ENCODE results near the gene DNAH5.

Gene DNAH5

DNA sequence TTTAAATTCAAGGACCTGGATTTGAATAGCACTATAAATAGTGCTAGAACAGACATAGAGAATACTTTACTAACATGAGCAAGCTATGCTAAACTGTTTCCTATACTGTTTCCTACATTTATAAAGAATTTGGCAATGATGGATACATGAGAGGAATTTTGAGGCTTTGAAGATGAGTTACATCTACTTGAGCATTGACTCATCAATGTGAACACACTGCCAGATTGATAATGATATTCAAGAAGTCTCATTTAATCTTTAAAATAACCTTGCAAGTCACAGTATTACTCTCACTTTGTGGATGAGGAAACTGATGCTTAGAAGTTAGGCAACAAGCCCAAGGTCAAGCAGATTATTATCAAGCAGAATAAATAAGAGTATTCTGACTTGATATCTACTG is 281.9 kb downstream of the DNAH5 start:
- Histone ChIP-seq H3K36me3 (no peaks in the 10 kb centered on the region), H3K4me1 (ENCODE audit: control insufficient read depth in 1 of 2, insufficient read depth in 1 of 2, low read depth in 1 of 2, low read length in 1 of 2) (no peaks in the 10 kb centered on the region), H3K9me3 (no peaks in the 10 kb centered on the region), H3K27ac (no peak overlapping the region), H3K4me3 (ENCODE audit: low read depth in 1 of 2, low read length in 1 of 2) (no peak overlapping the region), H3K27me3 (no peaks in the 10 kb centered on the region)
- no peak for TF ChIP-seq CTCF (IDR thresholded peaks at IDR 0.05)

DNA sequence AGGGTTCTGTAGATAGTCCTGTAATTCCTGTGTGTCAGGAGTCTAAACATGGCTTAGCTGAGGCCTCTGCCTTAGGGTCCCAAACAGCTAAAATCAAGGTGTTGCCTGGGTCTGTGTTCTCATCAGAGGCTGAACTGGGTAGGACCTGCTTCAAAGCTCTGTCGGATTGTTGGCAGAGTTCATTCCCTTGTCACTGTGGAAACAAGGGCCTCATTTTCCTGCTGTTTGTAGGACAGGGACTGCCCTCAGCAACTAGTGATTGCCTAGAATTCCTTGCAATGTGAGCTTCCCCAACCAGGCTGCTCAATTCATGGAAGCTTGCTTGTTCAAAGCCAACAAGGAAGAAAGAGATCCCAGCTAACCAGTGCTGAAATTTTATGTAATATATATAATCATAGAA is 283.2 kb downstream of the DNAH5 start:
- TF ChIP-seq CTCF (IDR thresholded peaks at IDR 0.05) = no peak
- H3K27me3 ChIP-seq = no peaks in the 10 kb centered on the region
- H3K4me3 ChIP-seq (ENCODE audit: low read depth in 1 of 2, low read length in 1 of 2) = no peak overlapping the region
- H3K36me3 ChIP-seq = no peaks in the 10 kb centered on the region
- H3K27ac ChIP-seq = no peak overlapping the region
- H3K4me1 ChIP-seq (ENCODE audit: control insufficient read depth in 1 of 2, insufficient read depth in 1 of 2, low read depth in 1 of 2, low read length in 1 of 2) = no peaks in the 10 kb centered on the region
- H3K9me3 ChIP-seq = no peaks in the 10 kb centered on the region

GRCh38 chr5:13660072-13660471 is 284.4 kb downstream of the DNAH5 start:
- Histone ChIP-seq H3K27ac (no peak overlapping the region), H3K4me1 (ENCODE audit: control insufficient read depth in 1 of 2, insufficient read depth in 1 of 2, low read depth in 1 of 2, low read length in 1 of 2) (no peaks in the 10 kb centered on the region)
- no peak for TF ChIP-seq CTCF (IDR thresholded peaks at IDR 0.05)

DNA sequence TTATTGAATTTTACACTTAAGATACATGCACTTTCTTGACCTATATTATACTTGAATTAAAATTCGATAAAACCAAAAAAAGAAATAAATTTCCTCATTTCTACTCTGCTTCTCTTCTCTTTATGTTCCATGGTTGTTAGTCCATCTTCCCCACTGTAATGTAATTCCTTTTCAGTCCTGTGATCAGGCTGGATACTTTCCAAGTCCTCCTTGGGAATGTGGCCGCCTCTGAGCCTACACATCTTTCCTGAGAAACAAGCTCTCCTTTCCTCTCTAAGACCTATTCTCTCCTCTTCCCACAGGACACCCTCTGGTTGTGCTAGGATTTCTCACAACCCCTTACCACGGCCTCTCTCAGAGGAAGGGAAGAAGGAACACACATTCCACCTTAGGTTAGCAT is 285.1 kb downstream of the DNAH5 start:
- Histone ChIP-seq H3K9me3 (no peaks in the 10 kb centered on the region), H3K4me3 (ENCODE audit: low read depth in 1 of 2, low read length in 1 of 2) (no peak overlapping the region), H3K4me1 (ENCODE audit: control insufficient read depth in 1 of 2, insufficient read depth in 1 of 2, low read depth in 1 of 2, low read length in 1 of 2) (no peaks in the 10 kb centered on the region), H3K36me3 (no peaks in the 10 kb centered on the region), H3K27ac (no peak overlapping the region), H3K27me3 (no peaks in the 10 kb centered on the region)
- no peak for TF ChIP-seq CTCF (IDR thresholded peaks at IDR 0.05)

More at GRCh38 chr5:13660072-13660471, 284.4 kb downstream of the DNAH5 start:
- no peaks in the 10 kb centered on the region for H3K36me3 ChIP-seq
- H3K27me3 ChIP-seq = no peaks in the 10 kb centered on the region
- no peak overlapping the region for H3K4me3 ChIP-seq (ENCODE audit: low read depth in 1 of 2, low read length in 1 of 2)
- H3K9me3 ChIP-seq = no peaks in the 10 kb centered on the region

- H3K9me3 ChIP-seq = no peaks in the 10 kb centered on the region
- no peak overlapping the region for H3K4me3 ChIP-seq (ENCODE audit: low read depth in 1 of 2, low read length in 1 of 2)
- no peaks in the 10 kb centered on the region for H3K4me1 ChIP-seq (ENCODE audit: control insufficient read depth in 1 of 2, insufficient read depth in 1 of 2, low read depth in 1 of 2, low read length in 1 of 2)
- TF ChIP-seq CTCF (IDR thresholded peaks at IDR 0.05) = no peak
- H3K27ac ChIP-seq = no peak overlapping the region
- no peaks in the 10 kb centered on the region for H3K27me3 ChIP-seq
- H3K36me3 ChIP-seq = no peaks in the 10 kb centered on the region
Measured at GRCh38 chr5:13658761-13659160, 285.7 kb downstream of the DNAH5 start.

- Histone ChIP-seq H3K4me3 (ENCODE audit: low read depth in 1 of 2, low read length in 1 of 2) (no peak overlapping the region), H3K27ac (no peak overlapping the region), H3K4me1 (ENCODE audit: control insufficient read depth in 1 of 2, insufficient read depth in 1 of 2, low read depth in 1 of 2, low read length in 1 of 2) (no peaks in the 10 kb centered on the region), H3K27me3 (no peaks in the 10 kb centered on the region), H3K36me3 (no peaks in the 10 kb centered on the region), H3K9me3 (no peaks in the 10 kb centered on the region)
- no peak for TF ChIP-seq CTCF (IDR thresholded peaks at IDR 0.05)
Measured at GRCh38 chr5:13658152-13658551, 286.3 kb downstream of the DNAH5 start.
